NCI-H774 (cell line): ENCODE measurements around the gene TMEM150C.
"Not testable (repeated sequence)": the region's sequence is repeated elsewhere in the genome, so short reads cannot be mapped to it uniquely, and the experiment has no call there.

Experiments
- DNase-seq: peaks from one replicate; lab custom pipeline; 2025; lab: John Stamatoyannopoulos, UW

TMEM150C gene

DNA sequence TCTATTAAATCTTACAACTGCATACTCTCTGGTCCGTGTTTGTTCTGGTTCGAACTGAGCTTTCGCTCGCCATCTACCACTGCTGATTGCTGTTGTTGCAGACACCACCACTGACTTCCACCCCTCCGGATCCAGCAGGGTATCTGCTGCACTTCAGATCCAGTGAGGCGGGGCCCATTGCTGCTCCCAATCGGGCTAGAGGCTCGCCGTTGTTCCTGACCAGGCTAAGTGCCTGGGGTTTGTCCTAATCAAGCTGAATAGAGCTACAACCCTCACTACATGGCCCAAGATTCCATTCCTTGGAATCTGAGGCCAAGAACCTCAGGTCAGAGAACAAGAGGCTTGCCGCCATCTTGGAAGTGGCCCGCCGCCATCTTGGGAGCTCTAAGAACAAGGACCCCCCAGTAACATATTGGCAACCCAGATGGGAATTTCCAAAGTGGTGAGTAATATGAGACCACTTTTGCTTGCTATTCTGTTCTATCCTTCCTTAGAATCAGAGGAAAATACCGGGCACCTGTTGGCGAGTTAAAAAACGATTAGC is 88.1 kb downstream of the TMEM150C start:
- no peak for DNase-seq

DNA sequence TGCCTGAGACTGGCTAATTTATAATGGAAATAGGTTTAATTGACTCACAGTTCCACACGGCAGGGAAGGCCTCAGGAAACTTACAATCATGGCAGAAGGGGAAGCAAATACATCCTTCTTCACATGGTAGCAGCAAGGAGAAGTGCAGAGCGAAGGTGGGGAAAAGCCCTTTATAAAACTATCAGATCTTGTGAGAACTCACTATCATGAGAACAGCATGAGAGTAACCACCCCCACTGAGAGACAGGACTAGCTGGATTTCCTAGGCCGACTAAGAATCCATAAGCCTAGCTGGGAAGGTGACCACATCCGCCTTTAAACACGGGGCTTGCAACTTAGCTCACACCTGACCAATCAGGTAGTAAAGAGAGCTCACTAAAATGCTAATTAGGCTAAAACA is 88.7 kb downstream of the TMEM150C start:
- not testable (repeated sequence) for DNase-seq

DNA sequence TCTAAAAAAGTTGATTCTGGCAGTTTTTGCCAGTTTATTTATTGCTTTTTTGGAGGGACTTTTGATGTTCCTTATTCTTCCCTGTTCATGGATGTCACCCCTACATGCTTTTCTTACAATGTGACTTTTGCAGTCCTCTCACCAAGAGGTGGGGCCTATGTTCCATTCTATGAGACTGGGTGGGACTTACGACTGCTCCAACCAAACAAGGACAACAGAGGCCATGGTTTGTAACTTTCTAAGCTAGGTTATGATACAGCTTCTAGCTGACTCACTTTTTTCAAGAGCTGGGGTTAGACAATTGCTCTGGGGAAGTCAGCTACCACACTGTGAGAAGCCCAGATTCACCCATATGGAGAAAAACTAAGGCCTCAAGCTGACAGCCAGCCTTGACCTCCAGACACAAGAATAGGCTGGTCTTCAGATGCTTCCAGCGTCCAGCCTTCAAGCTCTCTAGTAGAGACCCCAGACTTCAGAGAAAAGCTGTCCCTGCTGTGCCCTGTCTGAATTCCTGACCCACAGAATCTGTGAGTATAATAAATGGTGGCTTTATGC is 91.9 kb downstream of the TMEM150C start:
- DNase-seq = no peak

DNA sequence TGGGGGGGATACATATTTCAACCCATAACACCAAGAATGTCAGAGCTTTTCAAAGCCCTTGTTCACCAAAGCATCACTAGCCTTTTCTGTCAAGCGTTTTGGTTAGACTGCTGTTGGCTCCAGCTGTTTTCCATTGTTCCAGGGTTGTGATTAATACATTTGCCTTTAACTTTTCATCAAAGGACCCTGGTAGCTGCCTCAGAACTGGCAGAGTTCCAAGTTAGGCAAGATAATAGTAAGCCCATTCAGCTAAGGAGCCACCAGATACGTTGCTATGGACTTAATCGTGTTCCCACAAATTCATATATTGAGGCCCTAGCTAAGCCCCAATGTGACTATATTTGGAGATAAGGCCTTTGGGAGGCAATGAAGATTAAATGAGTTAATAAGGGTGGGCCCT is 94.3 kb downstream of the TMEM150C start:
- DNase-seq = no peak

DNA sequence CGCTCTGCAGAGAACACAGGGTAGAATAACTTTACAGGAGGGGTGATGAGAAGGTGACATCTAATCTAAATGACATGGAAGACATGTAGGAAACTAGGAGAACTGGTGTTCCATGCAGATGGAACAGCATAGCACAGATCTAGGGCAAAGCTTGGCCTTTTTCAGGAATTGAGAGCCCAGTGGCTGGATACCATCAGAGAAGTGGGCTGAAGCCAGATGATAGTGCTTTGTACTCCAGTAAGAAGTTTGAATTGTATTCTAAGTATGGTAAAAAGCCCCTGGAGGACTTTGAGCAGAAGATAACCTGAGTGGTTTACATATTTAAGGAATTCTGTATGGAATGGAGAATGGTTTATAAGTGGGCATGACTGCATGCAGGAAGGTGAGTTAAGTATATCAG is 98.6 kb downstream of the TMEM150C start:
- DNase-seq = no peak

DNA sequence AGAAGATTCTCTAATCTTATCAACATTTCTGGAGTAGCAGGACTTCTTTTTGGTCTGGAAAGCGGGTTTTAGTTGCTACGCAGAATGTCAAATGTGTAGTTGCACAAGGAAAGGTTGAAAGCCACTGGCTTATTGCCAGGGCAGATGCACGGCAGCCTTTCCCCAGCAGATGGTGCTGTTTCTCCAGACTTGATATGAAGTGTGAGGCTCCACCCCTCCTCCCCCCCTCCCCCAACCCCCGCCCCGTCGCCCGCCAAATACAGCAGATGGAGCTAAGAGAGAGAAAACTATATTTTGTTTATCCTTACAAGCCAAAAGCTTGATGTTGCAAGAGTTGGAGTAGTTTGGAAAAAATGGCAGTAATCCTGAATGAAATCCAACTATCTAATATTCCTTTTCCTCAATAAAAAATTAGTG is 99.4 kb downstream of the TMEM150C start:
- DNase-seq = peak; percentile 52

DNA sequence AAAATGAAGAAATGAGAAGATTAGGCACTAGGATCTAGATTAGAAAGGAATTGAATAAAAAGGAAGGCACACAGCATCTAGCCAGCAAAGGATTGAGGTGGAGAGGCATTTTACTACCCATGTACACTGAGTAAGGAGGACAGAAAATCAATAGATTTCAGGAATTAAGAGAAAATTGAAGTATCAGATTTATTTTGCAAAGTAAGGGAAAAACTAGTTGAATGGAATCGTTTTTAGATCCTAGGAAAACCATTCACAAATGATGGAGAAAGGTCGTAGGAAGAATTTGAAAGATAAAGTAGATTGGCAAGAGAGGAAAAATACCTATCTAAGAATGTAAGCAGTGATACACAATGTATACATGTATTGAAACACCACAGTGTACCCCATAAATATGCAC is 100.1 kb downstream of the TMEM150C start:
- no peak for DNase-seq

DNA sequence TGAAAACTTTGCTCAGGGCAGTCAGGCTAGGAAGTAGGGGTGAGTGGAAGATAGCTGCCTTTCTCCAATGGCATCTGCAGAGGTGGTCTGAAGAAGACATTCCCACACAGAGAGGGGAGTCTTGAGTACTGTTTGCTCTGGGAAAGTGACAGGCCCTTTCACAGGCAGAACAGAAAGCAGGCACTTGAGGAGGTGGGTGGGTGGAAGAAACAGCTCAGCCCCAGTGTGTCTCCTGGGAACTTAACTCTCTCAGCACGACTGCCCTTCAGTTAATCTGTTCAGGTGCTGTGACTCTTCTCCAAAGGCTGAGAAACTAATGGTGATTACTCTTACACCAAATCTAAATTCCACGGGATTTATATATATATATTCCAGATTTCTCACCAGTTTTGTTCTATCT is 103.1 kb downstream of the TMEM150C start:
- no peak for DNase-seq

DNA sequence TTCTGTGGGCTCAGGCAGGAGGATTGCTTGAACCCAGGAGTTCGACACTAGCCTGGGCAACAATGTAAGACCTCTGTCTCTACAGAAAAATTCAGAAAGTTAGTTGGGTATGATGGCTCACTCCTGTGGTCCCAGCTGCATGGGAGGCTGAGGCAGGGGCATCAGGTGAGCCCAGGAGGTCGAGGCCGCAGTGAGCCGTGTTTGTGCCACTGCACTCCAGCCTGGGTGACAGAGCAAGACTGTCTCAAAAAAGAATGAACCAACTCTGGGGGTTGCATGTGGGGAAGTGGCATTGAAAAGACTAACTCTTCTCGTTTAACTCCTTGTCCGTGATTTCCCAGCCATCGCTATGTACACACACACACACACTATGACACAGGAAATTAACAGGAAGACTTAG is 104.5 kb downstream of the TMEM150C start:
- DNase-seq = no peak

DNA sequence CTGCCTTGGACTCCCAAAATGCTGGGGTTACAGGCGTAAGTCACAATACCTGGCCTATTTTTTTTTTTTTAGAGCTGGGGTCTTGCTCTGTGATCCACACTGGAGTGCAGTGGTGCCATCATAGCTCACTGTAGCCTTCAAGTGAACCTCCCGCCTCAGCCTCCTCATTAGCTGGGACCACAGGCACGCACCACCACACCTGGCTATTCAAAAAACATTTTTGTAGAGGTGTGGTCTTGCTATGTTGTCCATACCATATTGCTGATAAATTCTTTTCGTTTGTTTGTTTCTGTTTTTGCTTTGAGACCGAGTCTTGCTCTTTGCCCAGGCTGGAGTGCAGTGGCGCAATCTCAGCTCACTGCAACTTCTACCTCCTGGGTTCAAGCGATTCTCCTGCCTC is 109.8 kb downstream of the TMEM150C start:
- no peak for DNase-seq

DNA sequence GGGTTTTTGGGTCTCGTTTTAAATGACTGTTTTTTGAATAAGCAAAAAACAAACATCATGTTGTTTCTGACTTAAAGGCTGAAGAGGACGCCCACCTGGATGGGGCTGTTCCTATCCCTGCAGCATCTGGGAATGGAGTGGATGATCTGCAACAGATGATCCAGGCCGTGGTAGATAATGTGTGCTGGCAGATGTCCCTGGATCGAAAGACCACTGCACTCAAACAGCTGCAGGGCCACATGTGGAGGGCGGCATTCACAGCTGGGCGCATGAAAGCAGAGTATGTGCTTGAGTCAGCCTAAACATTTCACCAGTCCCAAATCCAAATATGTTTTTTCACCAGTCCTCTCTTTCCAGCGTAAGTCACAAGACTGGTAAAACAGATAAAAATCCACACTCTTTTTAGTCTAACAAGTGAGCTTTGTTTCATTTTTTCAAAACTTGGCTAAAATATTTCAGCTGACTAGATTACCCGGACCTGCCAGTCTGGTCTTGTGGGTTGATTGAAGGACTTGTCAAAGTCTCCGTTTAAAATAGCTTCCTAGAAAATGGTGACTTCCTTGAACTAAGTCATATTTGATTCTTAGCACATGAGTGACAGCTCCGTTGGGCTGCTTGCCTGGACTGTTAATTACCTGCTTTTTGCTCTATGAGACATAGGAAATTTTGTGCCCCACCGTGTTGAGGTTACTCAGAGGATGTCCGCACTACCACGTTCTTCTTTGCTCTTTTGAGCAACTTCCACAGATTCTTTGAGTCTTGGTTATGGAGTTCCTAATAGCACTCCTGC is 110.6 kb downstream of the TMEM150C start:
- DNase-seq = no peak

DNA sequence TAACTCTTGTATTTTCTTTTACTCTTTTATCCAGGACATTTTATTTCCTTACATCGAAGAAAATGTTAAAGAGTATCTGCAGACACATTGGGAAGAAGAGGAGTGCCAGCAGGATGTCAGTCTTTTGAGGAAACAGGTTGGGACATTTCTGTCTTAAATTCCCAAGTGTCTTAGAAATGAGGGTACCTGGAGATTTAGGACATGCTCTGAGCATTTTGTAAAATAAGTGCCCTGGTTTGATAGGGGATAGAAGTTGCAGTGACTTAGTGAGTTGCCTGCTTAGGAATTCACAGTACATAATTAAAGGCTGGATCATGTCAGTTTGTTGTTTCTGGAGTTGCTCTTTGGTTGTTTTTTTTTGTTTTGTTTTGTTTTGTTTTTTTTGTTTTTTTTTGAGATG is 113.9 kb downstream of the TMEM150C start:
- DNase-seq = no peak

DNA sequence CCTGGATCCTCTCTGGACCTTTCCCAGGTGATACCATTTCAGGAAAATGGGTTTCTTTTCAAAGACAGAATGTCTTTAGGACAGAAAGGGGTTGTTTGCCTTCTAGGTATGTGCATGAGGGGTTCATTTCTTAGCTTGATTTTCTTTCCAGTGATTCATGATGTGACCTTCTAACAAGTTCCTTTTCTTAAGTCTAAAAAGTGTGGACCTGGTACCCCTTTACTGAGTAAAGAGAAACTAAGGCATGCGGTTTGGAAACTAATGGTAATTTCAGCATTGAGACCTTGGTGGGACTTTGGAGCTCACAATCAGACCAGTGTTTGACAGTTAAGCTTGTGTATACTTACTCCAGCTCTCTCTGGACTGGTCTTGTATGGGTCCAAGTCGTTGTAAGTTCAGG is 122.7 kb downstream of the TMEM150C start:
- no peak for DNase-seq

DNA sequence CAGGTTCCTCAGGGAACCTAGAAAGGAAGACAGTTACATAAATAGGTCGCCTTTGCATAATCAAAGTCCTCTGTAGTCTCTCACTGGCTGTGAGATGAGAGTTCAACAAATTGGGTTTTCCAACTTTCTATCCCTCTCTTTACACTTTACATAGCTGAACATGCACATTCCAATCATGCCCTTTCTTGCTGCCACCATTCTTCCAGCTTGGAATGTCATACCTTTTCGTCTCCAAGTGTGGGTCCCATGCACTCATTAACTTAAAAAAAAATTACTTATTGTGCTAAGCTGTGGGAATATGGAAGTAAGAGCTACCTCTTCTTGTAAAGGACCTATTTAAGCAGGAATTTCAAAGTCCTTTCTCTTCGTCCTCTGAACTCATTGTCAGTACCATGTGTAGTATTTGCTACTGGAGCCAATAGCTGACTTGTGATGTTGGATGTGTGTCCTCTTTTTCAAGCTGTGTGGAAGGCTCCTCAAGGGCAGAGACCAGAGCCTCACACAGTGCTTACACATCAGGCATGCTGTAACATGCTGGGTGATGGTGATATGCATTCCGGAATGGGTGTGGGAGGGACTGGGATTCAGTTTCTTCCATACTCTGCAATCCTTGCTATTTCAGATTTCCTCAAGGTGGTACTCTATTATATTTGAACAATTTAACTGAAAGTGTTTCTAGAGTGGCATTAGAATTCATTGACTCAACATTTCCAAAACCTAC is 124.3 kb downstream of the TMEM150C start:
- no peak for DNase-seq

DNA sequence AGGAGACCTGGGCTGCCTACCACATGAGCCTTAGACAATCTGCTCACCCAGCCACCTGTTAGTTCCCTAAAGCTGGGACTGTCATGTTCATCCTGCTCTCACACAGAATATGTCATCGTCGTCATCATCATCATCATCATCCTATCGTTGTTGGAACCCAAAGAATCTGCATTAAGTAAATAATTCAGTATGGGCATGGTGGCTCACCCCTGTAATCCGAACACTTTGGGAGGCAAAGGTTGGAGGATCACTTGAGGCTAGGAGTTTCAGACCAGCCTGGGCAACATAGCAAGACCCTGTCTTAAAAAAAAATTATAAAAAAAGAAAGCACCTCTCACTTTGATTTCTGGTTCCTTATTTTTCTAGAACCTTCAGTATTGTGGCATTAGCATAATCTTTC is 125.0 kb downstream of the TMEM150C start:
- no peak for DNase-seq

DNA sequence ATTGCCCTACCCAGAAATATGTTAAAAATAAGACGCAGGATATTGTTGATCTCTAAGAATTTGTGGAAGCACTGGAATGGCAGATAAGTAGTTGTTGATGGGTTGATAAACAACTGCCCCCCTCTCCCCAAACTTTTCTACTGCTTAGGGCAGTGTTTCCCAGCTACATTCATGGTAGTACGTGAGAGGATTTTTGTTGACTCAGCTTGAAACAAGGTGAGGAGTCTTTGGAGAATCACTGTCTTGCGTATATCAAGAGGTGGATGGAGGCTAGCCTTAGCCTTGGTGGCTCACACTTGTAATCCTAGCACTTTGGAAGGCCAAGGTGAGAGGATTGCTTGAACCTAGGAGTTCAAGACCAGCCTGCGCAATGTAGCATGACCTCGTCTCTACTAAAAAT is 125.7 kb downstream of the TMEM150C start:
- no peak for DNase-seq

DNA sequence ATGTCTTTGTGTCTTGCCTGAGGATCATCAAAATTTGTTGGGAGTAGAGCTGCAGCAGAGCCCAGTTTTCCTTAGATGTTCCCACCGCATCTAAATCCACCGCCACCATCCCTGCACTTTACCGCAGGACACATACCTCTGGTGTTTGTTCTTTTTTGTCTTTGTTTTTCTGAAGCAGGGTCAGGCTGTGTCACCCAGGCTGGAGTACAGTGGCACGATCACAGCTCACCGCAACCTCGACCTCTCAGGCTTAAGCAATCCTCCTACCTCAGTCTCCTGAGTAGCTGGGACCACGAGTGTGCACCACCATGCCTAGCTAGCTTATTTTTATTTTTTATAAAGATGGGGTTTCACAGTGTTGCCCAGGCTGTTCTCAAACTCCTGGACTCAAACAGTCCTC is 126.8 kb downstream of the TMEM150C start:
- no peak for DNase-seq

DNA sequence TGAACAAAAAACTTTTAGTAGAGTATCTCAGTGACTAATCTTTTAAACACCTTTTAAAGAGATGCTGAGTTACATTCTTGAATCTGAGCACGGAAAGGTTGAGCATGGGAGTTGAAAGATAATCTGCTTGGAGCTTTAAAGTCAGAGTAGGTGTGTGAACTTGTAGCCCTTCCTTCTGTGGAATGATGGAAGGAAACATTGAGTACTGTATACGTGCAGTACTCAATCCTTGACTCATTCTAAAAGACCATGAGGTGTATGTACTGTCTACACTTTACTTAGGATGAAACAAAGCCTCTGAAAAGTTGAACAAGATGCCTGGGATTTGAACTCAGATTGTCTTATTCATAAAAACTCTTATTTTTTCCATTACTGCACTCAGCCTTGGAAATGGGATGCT is 128.0 kb downstream of the TMEM150C start:
- DNase-seq = no peak
